ENCODE measurements around the gene NWD2.

DNA sequence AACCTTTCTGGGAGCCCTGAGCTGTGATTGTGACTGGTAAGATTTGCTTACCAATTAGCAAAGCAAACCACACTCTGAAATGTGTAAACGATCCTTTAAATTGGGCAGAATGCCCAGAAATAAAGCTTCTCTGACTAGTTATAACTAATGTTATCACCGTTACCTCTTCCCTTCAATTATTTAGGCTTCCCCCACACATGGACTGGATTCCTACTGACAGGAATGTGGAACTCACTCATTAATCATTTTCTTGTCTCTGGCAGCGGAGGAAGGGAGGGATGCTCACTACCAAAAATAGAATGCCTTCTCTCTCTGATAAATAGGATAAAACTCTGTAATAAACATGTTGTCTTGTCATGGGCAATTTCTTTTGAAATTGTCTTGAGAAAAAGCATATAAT, 25.3 kb upstream of the NWD2 start:
- TF ChIP-seq, protein P1, sequence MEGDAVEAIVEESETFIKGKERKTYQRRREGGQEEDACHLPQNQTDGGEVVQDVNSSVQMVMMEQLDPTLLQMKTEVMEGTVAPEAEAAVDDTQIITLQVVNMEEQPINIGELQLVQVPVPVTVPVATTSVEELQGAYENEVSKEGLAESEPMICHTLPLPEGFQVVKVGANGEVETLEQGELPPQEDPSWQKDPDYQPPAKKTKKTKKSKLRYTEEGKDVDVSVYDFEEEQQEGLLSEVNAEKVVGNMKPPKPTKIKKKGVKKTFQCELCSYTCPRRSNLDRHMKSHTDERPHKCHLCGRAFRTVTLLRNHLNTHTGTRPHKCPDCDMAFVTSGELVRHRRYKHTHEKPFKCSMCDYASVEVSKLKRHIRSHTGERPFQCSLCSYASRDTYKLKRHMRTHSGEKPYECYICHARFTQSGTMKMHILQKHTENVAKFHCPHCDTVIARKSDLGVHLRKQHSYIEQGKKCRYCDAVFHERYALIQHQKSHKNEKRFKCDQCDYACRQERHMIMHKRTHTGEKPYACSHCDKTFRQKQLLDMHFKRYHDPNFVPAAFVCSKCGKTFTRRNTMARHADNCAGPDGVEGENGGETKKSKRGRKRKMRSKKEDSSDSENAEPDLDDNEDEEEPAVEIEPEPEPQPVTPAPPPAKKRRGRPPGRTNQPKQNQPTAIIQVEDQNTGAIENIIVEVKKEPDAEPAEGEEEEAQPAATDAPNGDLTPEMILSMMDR (conservative IDR thresholded peaks at IDR 0.05; ENCODE audit: low read length): no peak
- TF ChIP-seq EZH2phosphoT487 (IDR thresholded peaks at IDR 0.05; ENCODE audit: borderline replicate concordance): no peak
